A204.1 (cell line): ENCODE results near the gene TLR5.
"Not testable (repeated sequence)": the region's sequence is repeated elsewhere in the genome, so short reads cannot be mapped to it uniquely, and the experiment has no call there.

Source experiments
- FAIRE-seq: peaks from 2 replicates; lab custom pipeline; 2012; peaks lifted over from hg19 to GRCh38; lab: Jason Lieb, UNC

Gene TLR5

GRCh38 chr1:223142795-223143536 is at the start of gene TLR5:
Gene TLR5, minus strand, starts transcription at chr1:223143248. Its CDS starts 30,217 bp downstream, at chr1:223113031.
- FAIRE-seq: no peak

- FAIRE-seq: no peak
Measured at GRCh38 chr1:223189903-223190724, 47.1 kb upstream of the TLR5 start.

- no peak for FAIRE-seq
Measured at GRCh38 chr1:223189525-223189902, 46.5 kb upstream of the TLR5 start.

GRCh38 chr1:223188618-223189356 is 45.7 kb upstream of the TLR5 start:
- no peak for FAIRE-seq

- FAIRE-seq: no peak
Measured at GRCh38 chr1:223186800-223187199, 43.8 kb upstream of the TLR5 start.

- no peak for FAIRE-seq
Measured at GRCh38 chr1:223183268-223183862, 40.3 kb upstream of the TLR5 start.

- no peak for FAIRE-seq
Measured at GRCh38 chr1:223180731-223181321, 37.8 kb upstream of the TLR5 start.

GRCh38 chr1:223179786-223180185 is 36.7 kb upstream of the TLR5 start:
- no peak for FAIRE-seq

- no peak for FAIRE-seq
Measured at GRCh38 chr1:223179280-223179679, 36.2 kb upstream of the TLR5 start.

- FAIRE-seq: no peak
Measured at GRCh38 chr1:223177681-223178080, 34.6 kb upstream of the TLR5 start.

GRCh38 chr1:223176437-223176836 is 33.4 kb upstream of the TLR5 start:
- FAIRE-seq: no peak

GRCh38 chr1:223175633-223176032 is 32.6 kb upstream of the TLR5 start:
- FAIRE-seq: no peak

- FAIRE-seq: no peak
Measured at GRCh38 chr1:223175032-223175431, 32.0 kb upstream of the TLR5 start.

- not testable (repeated sequence) for FAIRE-seq
Measured at GRCh38 chr1:223169458-223169857, 26.4 kb upstream of the TLR5 start.

GRCh38 chr1:223161321-223161720 is 18.3 kb upstream of the TLR5 start:
- no peak for FAIRE-seq

- FAIRE-seq: no peak
Measured at GRCh38 chr1:223156343-223156742, 13.3 kb upstream of the TLR5 start.

- no peak for FAIRE-seq
Measured at GRCh38 chr1:223155153-223155552, 12.1 kb upstream of the TLR5 start.

GRCh38 chr1:223153177-223154119 is 10.4 kb upstream of the TLR5 start:
- no peak for FAIRE-seq

GRCh38 chr1:223152399-223152798 is 9.4 kb upstream of the TLR5 start:
- FAIRE-seq: no peak

- FAIRE-seq: no peak
Measured at GRCh38 chr1:223150443-223150842, 7.4 kb upstream of the TLR5 start.

GRCh38 chr1:223147873-223148272 is 4.8 kb upstream of the TLR5 start:
- FAIRE-seq: no peak
